HCT116 (cell line): Measurements from ENCODE around the gene RNF8. TPM values are rescaled to one million over a fixed set of nuclear protein-coding genes. Genes with fewer than 3 reads are reported as not detected.

ENCODE experiments used
- ATAC-seq: fragments of 200-7000 bp; cut with Tn5 transposase; 2 replicates; pipeline ENCODE4 v1.9.1; 2020; ENCODE audit warnings: mild to moderate bottlenecking, moderate library complexity
- BruUV-seq: library from RNA; stranded (reverse); fragments of 400-500 nt; replicated peaks from 2 replicates; lab custom pipeline; 2021; lab: Mats Ljungman, UMichigan
- CTCF ChIA-PET: fragments of 300-600 bp; sonication (Branson Sonifier 250); formaldehyde crosslinking; loops from one replicate; lab custom pipeline; 2021; ENCODE audit warnings: antibody characterized with exemption; lab: Charles Lee
- POLR2A ChIA-PET: fragments of 300-600, 350-600 bp; sonication (Branson Sonifier 250); formaldehyde crosslinking; loops from one replicate; lab custom pipeline; 2021; ENCODE audit warnings: antibody characterized with exemption; lab: Charles Lee
- RAD21 ChIA-PET, 2 experiments: fragments of 300-600 bp; sonication (Branson Sonifier 250); formaldehyde crosslinking; loops; one replicate each; lab custom pipeline; 2023; ENCODE audit warnings: low total read pairs in 2 of 2; ENCODE audit not compliant: uncharacterized antibody in 2 of 2, unreplicated experiment in 2 of 2, low non-redundant PET in 1 of 2; lab: Charles Lee
- DNase-seq: peaks from one replicate; pipeline ENCODE4 v3.0.0-alpha.2; 2010; ENCODE audit warnings: low read depth, low spot score
- H2AFZ ChIP-seq: fragments of 200-600 bp; shearing (Covaris generic), sonication (generic); 2 replicates; pipeline ENCODE4 v1.6.1; 2017; ENCODE audit warnings: low read depth, mixed run types, mixed read lengths, antibody characterized with exemption, low read length; ENCODE audit not compliant: poor library complexity, severe bottlenecking
- H3K27ac ChIP-seq: 2 replicates; pipeline ENCODE4 v1.5.1; 2012; ENCODE audit warnings: low read depth, low read length
- H3K27me3 ChIP-seq: fragments of 200-600 bp; sonication (generic); 2 replicates; pipeline ENCODE4 v1.6.1; 2016; ENCODE audit warnings: mixed run types, low read length, mixed read lengths; ENCODE audit not compliant: insufficient read depth
- H3K36me3 ChIP-seq, 2 experiments: fragments of 200-500 bp in 1 of 2; fragments of 200-600 bp in 1 of 2; sonication (Bioruptor generic) in 1 of 2; sonication (generic) in 1 of 2; 2 replicates each; pipeline versions ENCODE4 v1.5.1 to v1.6.1; 2014 to 2016; ENCODE audit warnings: low read length in 2 of 2, inconsistent platforms in 1 of 2, mixed read lengths in 1 of 2, mixed run types in 1 of 2; ENCODE audit not compliant: insufficient read depth in 2 of 2, control insufficient read depth in 1 of 2
- H3K4me1 ChIP-seq, 2 experiments: fragments of 200-600 bp in 1 of 2; sonication (generic) in 1 of 2; 2 replicates each; pipeline versions ENCODE4 v1.5.1 to v1.6.1; 2012 to 2017; ENCODE audit warnings: low read length in 2 of 2, inconsistent platforms in 1 of 2, mild to moderate bottlenecking in 1 of 2, mixed read lengths in 1 of 2, mixed run types in 1 of 2, moderate library complexity in 1 of 2; ENCODE audit not compliant: insufficient read depth in 2 of 2, control insufficient read depth in 1 of 2
- H3K4me2 ChIP-seq: fragments of 200-600 bp; sonication (generic); 2 replicates; pipeline ENCODE4 v1.6.1; 2017; ENCODE audit warnings: mixed run types, low read length, mixed read lengths
- H3K4me3 ChIP-seq, 2 experiments: fragments of 200-600 bp in 1 of 2; sonication (generic) in 1 of 2; replicated peaks in 1 of 2; 2 replicates each; pipeline ENCODE4 v1.5.1; 2011 to 2016; ENCODE audit warnings: low read length in 2 of 2, control low read depth in 1 of 2, low read depth in 1 of 2, mild to moderate bottlenecking in 1 of 2, mixed read lengths in 1 of 2, mixed run types in 1 of 2
- H3K79me2 ChIP-seq: fragments of 200-600 bp; sonication (generic); 2 replicates; pipeline ENCODE4 v1.6.1; 2017; ENCODE audit warnings: mild to moderate bottlenecking, mixed run types, low read length, moderate library complexity, mixed read lengths; ENCODE audit not compliant: insufficient read depth
- H3K9ac ChIP-seq: fragments of 200-600 bp; sonication (generic); 2 replicates; pipeline ENCODE4 v1.6.1; 2016; ENCODE audit warnings: low read length, mixed read lengths
- H3K9me2 ChIP-seq: fragments of 200-600 bp; sonication (generic), shearing (Covaris generic); 2 replicates; pipeline ENCODE4 v1.6.1; 2017; ENCODE audit warnings: mixed run types, mild to moderate bottlenecking, moderate library complexity; ENCODE audit not compliant: insufficient read depth
- H3K9me3 ChIP-seq, 2 experiments: fragments of 200-500 bp in 1 of 2; fragments of 200-600 bp in 1 of 2; sonication (Bioruptor generic) in 1 of 2; sonication (generic) in 1 of 2; 2 replicates each; pipeline ENCODE4 v1.6.1; 2014 to 2017; ENCODE audit warnings: low read length in 2 of 2, mixed read lengths in 2 of 2, inconsistent platforms in 1 of 2, low read depth in 1 of 2, mild to moderate bottlenecking in 1 of 2, mixed run types in 1 of 2, moderate library complexity in 1 of 2; ENCODE audit not compliant: control insufficient read depth in 1 of 2, insufficient read depth in 1 of 2
- H4K20me1 ChIP-seq: fragments of 200-600 bp; sonication (generic), shearing (Covaris generic); 2 replicates; pipeline ENCODE4 v1.6.1; 2017; ENCODE audit warnings: mixed run types, mild to moderate bottlenecking, moderate library complexity; ENCODE audit not compliant: insufficient read depth
- CBX3 ChIP-seq: IDR thresholded peaks from 2 replicates; pipeline ENCODE4 v1.6.1; 2012; ENCODE audit warnings: low read depth
- CEBPB ChIP-seq: IDR thresholded peaks from 2 replicates; pipeline ENCODE4 v1.6.1; 2012; ENCODE audit warnings: low read depth
- CTCF ChIP-seq, 3 experiments: fragments of 200-600 bp in 1 of 3; sonication (generic) in 1 of 3; IDR thresholded peaks in 2 of 3; conservative IDR thresholded peaks in 1 of 3; 2 replicates each; pipeline ENCODE4 v1.5.1; 2012 to 2017; ENCODE audit warnings: low read depth in 2 of 3, low read length in 2 of 3, antibody characterized with exemption in 1 of 3, borderline replicate concordance in 1 of 3, control low read depth in 1 of 3, mild to moderate bottlenecking in 1 of 3, mixed read lengths in 1 of 3, mixed run types in 1 of 3, moderate library complexity in 1 of 3; ENCODE audit not compliant: insufficient read depth in 1 of 3
- EGR1 ChIP-seq: IDR thresholded peaks from 2 replicates; pipeline ENCODE4 v1.6.1; 2012; ENCODE audit warnings: low read depth
- ELF1 ChIP-seq: IDR thresholded peaks from 2 replicates; pipeline ENCODE4 v1.6.1; 2012; ENCODE audit warnings: low read depth, borderline replicate concordance
- EZH2 ChIP-seq: fragments of 200-600 bp; sonication (generic); IDR thresholded peaks from 2 replicates; pipeline ENCODE4 v1.6.1; 2017; ENCODE audit warnings: antibody characterized with exemption, mixed run types
- EZH2phosphoT487 ChIP-seq: fragments of 200-600 bp; IDR thresholded peaks from 2 replicates; pipeline ENCODE4 v1.6.1; 2018; ENCODE audit warnings: antibody characterized with exemption, borderline replicate concordance
- FOSL1 ChIP-seq: IDR thresholded peaks from 2 replicates; pipeline ENCODE4 v1.6.1; 2012; ENCODE audit warnings: low read depth
- JUND ChIP-seq: IDR thresholded peaks from 2 replicates; pipeline ENCODE4 v1.6.1; 2012
- POLR2A ChIP-seq: IDR thresholded peaks from 2 replicates; pipeline ENCODE4 v1.7.0; 2011; ENCODE audit warnings: borderline replicate concordance; ENCODE audit not compliant: insufficient read depth, insufficient read length; ENCODE audit errors: extremely low read depth
- RAD21 ChIP-seq: IDR thresholded peaks from 2 replicates; pipeline ENCODE4 v1.6.1; 2012; ENCODE audit warnings: low read depth, mild to moderate bottlenecking
- REST ChIP-seq: IDR thresholded peaks from 2 replicates; pipeline ENCODE4 v1.6.1; 2012; ENCODE audit warnings: low read depth
- SIN3A ChIP-seq: IDR thresholded peaks from 2 replicates; pipeline ENCODE4 v1.6.1; 2012; ENCODE audit warnings: low read depth
- SP1 ChIP-seq: IDR thresholded peaks from 2 replicates; pipeline ENCODE4 v1.6.1; 2012; ENCODE audit warnings: low read depth
- SRF ChIP-seq: IDR thresholded peaks from 2 replicates; pipeline ENCODE4 v1.6.1; 2012; ENCODE audit warnings: low read depth
- TCF7L2 ChIP-seq: IDR thresholded peaks from 2 replicates; pipeline ENCODE4 v1.7.0; 2011; ENCODE audit warnings: borderline replicate concordance, inconsistent platforms; ENCODE audit not compliant: insufficient read depth, insufficient read length; ENCODE audit errors: extremely low read depth
- YY1 ChIP-seq: IDR thresholded peaks from 2 replicates; pipeline ENCODE4 v1.6.1; 2011; ENCODE audit warnings: low read length, low read depth, moderate library complexity, mild to moderate bottlenecking; ENCODE audit not compliant: insufficient replicate concordance; ENCODE audit errors: extremely low read depth
- ZBTB33 ChIP-seq: IDR thresholded peaks from 2 replicates; pipeline ENCODE4 v1.6.1; 2011; ENCODE audit warnings: mild to moderate bottlenecking, low read length, moderate library complexity; ENCODE audit not compliant: insufficient replicate concordance; ENCODE audit errors: extremely low read depth
- ZFX ChIP-seq: fragments of 450-650 bp; IDR thresholded peaks from 2 replicates; pipeline ENCODE4 v1.6.1; 2017
- ZNF274 ChIP-seq: fragments of 200-500 bp; sonication (Bioruptor generic); IDR thresholded peaks from 2 replicates; pipeline ENCODE4 v1.6.1; 2014; ENCODE audit warnings: mild to moderate bottlenecking, low read depth, low read length, inconsistent platforms
- intact Hi-C: fragments of 100-400 bp; cut with micrococcal nuclease; formaldehyde crosslinking; loops from 2 replicates; pipeline ENCODE4 v1.10.0; 2022
- total RNA-seq: library from RNA; stranded (reverse); gene quantifications from one replicate; pipeline ENCODE4 v1.2.1, GENCODE V29; 2021; ENCODE audit not compliant: unreplicated experiment

RNF8 gene
- total RNA-seq, 1 experiment from 2014 or later = 28.0 TPM

- BruUV-seq = no TSS peak
- TF ChIP-seq ZNF274 (no peak), FOSL1 (no peak), SP1 (peak; percentile 63; the same call in 1 of the 2 replicates), SRF (peak; percentile 95), JUND (peak; percentile 30; the same call in 1 of the 2 replicates), CEBPB (no peak), ZFX (peak; percentile 50; the same call in 1 of the 2 replicates), CTCF (IDR thresholded peaks at IDR 0.05 in 2 of 3, conservative IDR thresholded peaks at IDR 0.05 in 1 of 3; ENCODE audit: borderline replicate concordance in 1 of 3, insufficient read depth in 1 of 3, low read depth in 2 of 3, low read length in 2 of 3) (no peak), ZBTB33 (no peak), EZH2phosphoT487 (no peak), REST (no peak), EZH2 (no peak), SIN3A (peak; percentile 90), TCF7L2 (peak; percentile 34), POLR2A (peak; percentile 82), RAD21 (no peak), ELF1 (no peak), EGR1 (peak; percentile 46; the same call in 1 of the 2 replicates), YY1 (peak; percentile 61), CBX3 (peak; percentile 83; the same call in 1 of the 2 replicates)
These were observed 79.3 kb downstream of the RNF8 start, which contains the start of gene CMTR1 for GRCh38 chr6:37432916-37433656. CMTR1 (plus strand) TSS chr6:37433221; CDS start chr6:37435630, 2,409 bp downstream.

More at GRCh38 chr6:37432916-37433656, 79.3 kb downstream of the RNF8 start, which contains the start of gene CMTR1:
- intact Hi-C loops = no loop called here
- no peaks in the 10 kb centered on the region for H3K27me3 ChIP-seq
- peak within 1 kb of the TSS; percentile 87 for H2AFZ ChIP-seq
- H3K9ac ChIP-seq = peak within 1 kb of the TSS; percentile 74
- H3K9me3 ChIP-seq = no peaks in the 10 kb centered on the region
- CTCF ChIA-PET = no interaction called here
- H3K4me3 ChIP-seq = peak within 1 kb of the TSS; percentile 91 to 93
- H4K20me1 ChIP-seq = no peaks in the 10 kb centered on the region
- RAD21 ChIA-PET = no interaction called here
- 0 out of 2 replicates have a peak, but pooled peaks cover 3% of the 10 kb centered on the region for H3K9me2 ChIP-seq
- DNase-seq = peak; percentile 62
- peak within 1 kb of the TSS; percentile 32; the same call in 1 of the 2 replicates for H3K27ac ChIP-seq
- H3K4me1 ChIP-seq = peaks cover 5 to 18% of the 10 kb centered on the region in 2 experiments; a peak in 2 of 4 replicates
- peaks cover 0 to 10% of the 10 kb centered on the region in 2 experiments; a peak in 1 of 4 replicates for H3K36me3 ChIP-seq
- ATAC-seq = peak; percentile 98
- peak within 1 kb of the TSS; percentile 97 for H3K4me2 ChIP-seq
- POLR2A ChIA-PET = no interaction called here
- peaks cover 19% of the 10 kb centered on the region for H3K79me2 ChIP-seq
